GM19397 (cell line): ENCODE results near the gene ATP6AP1.

Experiments
- ATAC-seq: cut with Tn5 transposase; IDR thresholded peaks from one replicate; pipeline ENCODE4 v1.9.1; 2021; ENCODE audit warnings: mild to moderate bottlenecking, moderate library complexity; ENCODE audit not compliant: unreplicated experiment

Gene ATP6AP1

DNA sequence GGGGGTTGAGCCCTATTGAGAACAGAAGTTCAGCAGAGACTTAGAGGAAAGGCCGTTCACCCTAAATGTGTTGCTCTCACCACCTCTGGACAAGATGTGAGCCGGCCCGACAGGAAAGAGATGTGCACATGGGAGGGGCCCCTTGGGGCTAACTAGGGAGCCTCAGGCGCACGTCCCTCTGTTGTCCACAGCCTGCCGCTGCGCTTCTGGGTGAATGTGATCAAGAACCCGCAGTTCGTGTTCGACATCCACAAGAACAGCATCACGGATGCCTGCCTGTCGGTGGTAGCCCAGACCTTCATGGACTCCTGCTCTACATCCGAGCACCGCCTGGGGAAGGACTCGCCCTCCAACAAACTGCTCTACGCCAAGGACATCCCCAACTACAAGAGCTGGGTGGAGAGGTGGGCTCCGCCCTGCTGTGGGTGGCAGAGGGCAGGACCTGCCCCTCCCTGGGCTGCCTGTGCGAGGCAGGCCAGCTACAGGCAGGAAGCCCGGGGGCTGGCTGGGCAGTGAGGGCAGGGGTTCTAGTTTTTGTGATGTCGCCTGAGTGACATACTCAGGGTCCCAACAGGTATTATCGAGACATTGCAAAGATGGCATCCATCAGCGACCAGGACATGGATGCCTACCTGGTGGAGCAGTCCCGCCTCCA lies 42.6 kb downstream of the ATP6AP1 start:
- ATAC-seq = no peak

DNA sequence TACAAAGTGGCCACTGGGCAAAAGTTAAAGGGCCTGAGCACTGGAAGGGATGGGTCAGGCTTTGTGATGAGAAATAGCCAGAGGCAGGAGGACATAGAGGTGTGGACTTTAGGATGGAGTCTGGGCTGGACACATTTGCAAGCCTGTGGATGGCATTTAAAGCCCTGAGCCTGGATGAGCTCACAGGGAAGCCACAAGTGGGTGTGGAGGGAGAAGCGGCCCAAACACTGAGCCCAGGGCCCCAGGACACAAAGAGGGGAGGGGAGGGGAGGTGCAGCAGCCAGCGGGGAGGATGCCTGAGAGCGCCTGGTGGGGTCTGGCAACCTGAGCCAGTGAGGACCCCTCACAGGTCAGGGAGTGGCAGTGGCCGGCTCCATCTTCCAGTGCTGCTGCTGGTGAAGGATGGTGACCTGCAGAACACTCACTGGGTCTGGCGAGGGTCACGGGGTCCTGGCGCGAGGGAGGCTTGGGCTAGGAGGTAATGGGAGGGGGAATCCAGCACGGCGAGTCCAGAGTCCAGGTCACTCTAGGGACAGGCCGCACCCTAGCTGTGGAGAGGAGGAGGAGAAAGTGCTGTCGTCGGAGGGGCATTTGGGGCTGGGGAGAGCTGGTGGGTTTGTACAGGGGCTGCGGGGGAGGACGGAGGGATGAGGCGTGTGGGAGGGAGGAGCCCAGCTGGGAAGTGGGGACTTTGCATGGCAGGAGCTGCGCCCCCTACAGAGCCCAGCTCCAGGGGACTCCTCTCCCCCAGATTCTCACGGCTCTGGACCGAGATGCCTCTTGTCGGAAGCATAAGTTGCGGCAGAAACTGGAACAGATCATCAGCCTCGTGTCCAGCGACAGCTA lies 43.6 kb downstream of the ATP6AP1 start:
- ATAC-seq = no peak

DNA sequence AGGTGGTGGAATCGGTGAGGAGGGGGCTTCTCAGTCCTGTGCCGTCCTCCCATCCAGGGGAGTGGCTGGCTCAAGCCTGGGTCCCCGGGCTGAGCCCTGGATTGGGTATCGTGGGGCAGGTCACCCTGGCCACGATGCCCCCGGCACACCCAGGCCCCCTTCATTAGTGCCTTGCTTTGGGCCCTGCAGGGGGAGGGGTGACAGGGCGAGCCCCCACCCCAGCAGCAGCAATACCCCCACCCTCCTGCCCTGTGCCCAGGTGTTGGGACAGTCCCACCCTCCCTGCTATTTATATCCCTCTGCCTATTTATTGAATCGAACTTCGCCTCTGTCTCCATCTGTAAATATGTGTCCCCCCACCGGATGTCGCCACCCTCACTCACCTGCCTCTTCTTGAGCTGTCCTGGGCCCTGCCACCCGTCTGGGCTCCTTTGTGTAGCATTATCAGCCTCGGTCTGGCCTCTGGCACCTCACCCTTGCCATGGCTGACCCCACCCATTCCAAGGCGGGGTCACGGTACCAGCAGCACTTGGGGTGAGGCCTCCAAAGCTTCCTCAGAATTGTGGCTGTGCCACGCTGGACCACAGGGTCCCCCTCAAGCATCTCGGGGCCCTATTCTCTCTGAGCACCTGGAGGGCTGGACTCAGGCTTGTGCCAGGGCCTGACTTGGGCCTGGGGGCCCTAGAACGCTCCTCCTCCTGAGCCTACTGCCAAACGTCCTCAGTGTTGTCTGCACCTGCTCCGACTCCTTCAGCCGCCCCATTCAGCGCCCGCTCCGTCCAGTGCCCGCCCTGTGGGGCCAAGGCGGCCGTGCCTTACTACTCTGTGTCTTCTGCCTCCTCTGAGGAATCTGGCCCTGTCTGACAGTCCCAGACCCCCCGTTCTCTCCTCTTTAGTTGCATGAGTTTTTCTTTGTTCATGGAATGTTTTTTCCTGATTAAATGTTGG lies 44.5 kb downstream of the ATP6AP1 start:
- no peak for ATAC-seq

DNA sequence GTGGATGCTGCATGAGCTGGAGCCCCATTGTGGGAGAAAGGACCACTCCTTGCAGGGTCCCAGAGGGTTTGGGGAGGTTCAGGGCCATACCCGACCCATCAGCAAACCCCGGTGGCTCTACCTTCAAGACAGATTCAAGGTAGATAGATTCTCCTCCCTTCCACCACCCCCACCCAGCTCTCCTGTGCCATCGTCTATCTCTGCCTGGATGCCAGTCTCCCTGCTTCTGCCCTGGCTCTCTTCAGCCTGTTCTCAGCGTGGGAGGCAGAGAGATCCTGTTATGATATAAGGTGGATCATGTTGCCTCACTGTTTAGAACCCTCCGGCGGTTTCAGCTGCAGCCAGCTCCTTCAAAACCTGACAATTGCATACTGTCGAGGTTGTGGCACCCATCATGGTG lies 45.2 kb downstream of the ATP6AP1 start:
- ATAC-seq = no peak

DNA sequence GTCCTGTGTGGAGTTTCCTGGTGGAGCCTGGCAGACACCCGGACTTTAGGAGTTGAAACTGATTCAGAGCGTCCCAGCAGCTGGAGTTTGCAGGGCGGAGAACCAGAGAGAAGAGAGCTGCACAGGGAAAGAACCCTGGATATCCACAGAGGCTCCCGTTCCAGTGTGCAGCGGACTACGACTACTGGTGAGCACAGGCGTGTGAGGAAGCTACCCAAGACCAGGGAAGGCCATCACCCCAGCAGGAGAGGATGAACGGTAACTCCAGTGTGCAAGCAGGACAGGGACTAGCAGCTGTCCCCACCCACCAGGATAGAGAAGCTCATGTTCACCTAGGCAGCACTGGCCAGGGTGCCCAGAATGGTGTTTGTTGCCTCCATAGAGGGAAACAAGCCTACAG lies 48.3 kb downstream of the ATP6AP1 start:
- ATAC-seq = no peak

DNA sequence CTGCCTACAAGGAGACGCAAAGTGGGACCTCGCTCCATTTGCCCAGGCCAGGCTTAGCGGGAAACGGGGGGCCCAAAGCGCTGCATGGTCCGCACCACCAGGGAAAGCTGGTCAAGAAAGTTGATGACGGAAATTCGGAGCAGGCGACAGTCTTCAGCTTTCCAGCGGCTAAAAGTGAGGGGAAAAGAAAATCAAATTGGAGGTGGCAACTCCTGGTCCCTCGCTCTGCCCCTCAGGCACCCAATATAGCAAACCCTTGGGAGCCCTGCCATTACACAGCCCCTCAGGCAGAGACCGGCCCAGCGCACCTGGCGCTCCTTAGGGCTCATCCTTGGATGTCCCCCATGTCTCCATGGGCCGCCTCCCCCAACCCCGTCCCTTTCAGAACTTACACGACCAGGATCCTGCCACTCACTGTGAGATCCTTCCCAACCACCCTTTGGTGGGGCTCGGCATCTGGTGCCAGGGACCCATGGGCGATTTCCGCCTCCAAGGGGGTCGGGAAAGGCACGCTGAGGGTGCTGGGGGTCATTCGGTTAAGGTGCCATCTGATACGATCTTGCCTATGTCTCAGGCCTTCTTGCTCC lies 49.5 kb downstream of the ATP6AP1 start:
- ATAC-seq = no peak

DNA sequence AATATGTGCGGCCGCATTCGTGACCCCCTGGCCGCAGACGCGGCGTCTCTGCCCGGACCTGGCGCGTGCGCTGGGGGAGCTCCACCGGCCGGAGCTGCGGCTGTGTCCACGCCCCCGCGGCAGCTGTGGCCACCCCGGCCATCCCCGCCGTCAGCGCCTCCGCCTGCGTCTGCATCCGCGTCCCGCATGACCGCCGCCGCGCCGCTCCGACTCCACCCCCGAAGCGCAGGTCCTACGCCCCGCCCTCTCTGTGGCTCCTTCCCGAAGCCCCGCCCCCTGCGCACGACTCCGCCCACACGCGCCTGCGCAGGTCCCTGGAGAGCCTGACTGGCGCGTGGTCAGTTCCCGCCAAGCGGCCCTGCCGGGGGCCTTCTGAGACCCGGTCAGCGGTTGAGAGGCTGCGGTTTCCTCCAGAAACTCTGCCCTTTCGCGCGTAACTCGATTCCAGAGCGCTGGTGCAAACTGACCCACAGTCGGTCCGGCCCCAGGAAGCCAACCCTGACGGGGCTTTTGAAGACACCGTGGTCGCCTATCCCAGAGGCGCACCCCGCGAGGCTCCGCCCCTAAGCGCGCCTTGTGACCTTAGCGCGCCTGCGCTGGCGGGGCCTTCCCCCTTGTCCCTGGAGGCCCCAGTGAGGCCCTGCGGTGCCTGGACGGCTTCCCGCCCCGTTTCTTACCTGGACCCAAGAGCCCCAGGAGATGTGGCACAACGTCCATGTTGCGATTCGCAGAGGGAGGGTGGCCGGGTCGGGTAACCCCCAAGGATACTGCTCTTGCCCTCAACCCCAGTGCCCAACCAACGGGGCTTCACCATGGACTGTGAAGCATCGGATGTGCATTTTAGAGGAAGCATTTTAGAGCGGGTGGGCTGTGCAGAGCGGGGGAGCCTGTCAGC lies 50.5 kb downstream of the ATP6AP1 start, which contains the start of gene LAGE3:
Gene LAGE3, minus strand, starts transcription at position 554 of the 895 bp plus-strand sequence. Its CDS starts 366 bp downstream, at position 188.
- ATAC-seq = peak; percentile 91

DNA sequence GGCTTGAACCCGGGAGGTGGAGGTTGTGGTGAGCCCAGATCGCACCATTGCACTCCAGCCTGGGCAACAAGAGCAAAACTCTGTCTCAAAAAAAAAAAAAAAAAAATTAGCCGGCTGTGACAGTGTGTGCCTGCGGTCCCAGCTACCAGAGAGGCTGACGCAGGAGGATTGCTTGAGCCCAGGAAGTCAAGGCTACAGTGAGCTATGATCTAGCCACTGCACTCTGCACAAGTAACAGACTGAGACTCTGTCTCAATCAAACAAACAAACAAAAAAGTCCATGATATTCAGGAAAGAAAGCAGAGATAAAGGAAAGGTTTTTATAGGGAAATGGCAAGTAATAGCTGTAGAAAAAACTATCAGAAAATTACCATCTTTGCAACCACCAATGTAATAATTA lies 52.7 kb downstream of the ATP6AP1 start:
- no peak for ATAC-seq

DNA sequence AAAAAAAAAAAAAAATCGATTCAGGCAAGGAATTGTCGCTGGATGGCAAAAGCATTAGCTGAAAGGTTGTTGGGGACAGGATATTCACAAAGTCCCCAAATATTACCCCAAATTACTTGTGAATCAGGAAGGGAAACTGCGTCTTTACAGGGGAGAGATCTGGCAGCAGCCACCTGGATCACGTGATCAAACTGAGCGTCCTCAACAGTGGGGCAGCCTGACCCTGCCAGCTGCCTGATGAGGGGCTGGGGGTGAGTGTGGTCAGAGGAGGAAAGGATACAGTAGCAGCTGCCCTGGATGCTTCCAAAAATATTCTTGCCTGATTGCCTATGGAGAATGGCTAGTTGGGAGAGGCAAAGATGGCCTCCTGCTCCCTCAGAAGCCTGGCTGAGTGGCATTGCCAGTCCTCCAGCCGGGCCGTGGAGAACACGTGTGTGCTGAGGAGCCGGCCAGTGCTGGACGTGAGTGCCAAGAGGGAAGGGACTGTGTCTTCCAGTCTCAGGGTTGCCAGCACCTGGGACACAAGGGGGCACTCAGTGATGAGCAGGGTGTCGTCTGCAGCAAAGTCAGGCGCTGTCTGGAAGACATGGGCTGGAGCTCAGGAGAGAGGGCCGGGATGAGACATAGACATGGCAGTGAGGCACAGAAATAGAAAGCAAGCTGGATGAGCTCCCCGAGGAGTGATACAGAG lies 53.6 kb downstream of the ATP6AP1 start:
- no peak for ATAC-seq

DNA sequence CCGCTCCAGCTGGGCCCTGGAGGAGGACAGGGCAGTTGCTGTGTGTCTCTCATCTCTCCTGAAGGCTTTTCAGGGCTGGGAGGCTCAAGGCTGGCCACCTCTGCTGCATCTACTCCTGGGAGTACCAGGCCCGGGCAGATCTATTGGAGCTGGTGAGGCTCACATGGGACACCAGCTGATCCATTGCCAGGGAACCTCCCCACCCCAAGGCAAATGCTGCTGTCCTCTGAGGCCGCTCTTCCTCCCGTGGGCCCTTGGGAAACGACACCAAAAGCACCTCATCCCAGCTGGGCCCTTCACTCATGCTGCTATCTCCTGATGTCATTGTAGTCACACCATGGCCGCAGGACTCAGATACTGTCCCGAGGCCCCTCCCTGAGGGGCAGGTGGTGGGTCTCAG lies 54.3 kb downstream of the ATP6AP1 start:
- ATAC-seq = no peak

DNA sequence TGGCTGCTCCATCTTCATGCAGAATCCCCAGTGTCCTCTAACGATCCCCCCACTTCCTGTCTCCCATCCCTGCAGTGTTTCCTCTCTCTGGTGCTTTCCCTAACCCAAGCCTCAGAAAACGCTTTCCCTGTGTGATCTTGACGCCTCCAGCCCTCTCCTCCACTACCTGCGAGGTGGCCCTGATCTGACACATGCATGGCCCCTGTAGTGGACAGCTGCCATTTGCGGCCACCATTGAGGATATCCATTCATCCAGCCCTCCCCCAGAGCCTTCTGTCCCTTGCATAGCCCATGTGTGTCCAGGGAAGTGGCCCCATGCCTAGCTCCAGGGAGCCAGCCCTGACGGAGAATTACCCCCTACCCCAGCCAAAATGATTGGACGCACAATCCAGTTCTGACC lies 54.8 kb downstream of the ATP6AP1 start:
- ATAC-seq = no peak

DNA sequence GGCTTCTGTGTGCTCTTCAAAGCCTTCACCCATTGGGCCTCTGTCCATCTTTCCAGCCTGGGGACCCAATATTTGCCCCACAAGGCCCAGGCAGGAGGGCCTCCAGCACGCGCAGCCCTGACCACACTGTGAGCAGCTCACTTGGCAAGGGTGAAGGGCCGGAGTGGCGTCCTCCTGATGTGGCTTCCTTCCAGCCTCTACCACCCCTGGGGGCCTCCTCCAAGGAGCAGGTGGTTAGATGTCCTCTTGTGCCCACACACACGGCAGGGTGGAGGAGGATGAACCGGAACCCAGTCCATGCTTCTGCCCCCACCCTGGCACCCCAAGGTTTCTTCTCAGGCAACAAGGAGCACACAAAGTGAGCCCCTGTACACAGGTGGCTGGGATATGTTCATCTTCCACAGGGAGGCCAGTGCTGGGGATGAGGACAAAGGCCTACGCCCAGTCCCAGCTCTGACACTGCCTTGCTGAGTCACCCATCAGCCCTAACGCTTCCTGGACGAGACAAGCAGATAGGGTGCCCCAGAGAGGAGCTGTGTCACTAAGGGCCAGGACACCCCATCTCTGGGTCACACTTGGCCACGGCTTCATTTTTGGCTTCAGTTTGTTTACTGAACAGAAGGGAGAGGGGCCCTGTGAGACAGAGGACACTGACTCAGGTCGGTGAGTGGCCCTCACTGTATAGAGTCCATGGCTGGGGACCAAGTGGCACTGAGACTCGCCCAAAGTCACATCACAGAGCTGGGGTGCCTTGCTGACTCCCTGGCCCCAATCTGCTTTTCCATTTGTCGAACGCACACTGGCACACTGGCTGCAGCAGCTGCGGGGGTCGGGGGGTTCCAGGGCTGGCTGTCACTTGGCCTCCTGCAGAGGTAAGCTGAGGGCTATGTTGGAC lies 56.0 kb downstream of the ATP6AP1 start:
- ATAC-seq = no peak

DNA sequence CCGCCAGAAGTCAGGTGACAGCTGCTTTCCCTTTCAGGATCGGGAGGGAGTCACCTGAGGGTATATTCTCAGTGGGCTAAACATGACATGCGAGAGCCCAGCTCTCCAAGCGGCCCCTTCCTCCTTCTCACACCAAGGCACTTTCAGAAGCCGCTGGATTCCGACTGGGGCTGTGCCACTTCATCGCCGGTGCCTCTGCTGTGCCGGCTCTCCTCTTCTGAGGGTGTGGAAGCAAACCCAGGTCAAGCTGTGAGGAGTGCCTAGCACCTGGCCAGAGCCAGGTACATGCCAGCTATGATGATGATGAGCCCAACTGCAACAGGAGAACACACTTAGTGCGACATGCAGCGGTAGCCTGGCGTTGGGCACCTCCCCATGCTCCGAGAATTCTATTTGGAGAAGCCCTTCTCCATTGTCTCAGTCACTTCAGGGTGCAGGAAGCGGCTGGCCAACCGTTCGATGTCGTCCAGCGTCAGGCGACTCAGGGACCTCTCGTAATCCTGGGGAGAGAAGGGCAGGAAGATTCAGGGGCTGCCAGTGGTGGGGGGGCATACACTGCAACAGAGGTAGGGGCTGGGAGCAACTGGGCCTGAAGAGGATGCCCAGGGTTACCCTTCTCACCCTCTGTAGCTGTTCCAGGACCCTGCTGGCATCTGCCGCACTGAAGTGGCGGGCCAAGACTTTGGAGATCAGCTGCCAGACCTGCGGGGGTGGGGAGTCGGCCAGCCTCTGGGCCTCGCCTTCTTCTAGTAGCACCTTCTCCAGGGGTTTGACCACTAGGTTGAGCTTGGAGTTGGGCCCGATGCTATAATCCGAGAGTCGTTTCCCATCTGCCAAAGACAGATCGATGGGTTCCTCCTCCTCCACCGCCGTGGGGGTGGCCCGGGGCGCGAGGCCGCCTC lies 56.9 kb downstream of the ATP6AP1 start:
- ATAC-seq = no peak

DNA sequence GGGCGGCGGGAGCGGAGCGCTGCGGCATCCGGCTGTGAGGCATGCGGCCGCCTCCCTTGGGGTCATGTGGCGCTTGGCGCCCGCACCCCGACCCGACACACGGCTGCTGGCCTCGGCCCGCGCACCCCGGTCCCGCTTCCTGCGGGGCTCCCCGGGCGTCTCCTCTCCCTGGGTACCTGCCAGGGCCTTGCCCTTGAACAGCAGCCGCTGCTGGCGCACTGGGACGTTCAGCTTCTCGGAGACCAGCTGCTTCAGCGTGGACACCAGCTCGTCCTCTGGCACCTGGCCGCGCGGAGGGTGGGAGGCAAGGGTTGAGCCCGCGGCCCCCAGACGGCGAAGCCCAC lies 57.5 kb downstream of the ATP6AP1 start:
- ATAC-seq = no peak
